ENCODE data around the gene BIK. TPM values are rescaled to one million over a fixed set of nuclear protein-coding genes. Genes with fewer than 3 reads are reported as not detected.

The BIK gene
- total RNA-seq, 4 donors from 2014 or later = 6.1 to 11.3 (median 7.3) TPM

GRCh38 chr22:43166132-43166930 lies 55.8 kb downstream of the BIK start:
- Histone ChIP-seq H3K4me3 (no peak overlapping the region), H3K27ac (no peak overlapping the region), H3K27me3 (no peaks in the 10 kb centered on the region), H3K36me3 (peaks cover 51% of the 10 kb centered on the region), H3K4me1 (peaks cover 30% of the 10 kb centered on the region), H3K9me3 (no peaks in the 10 kb centered on the region)
- 88% methylated on average over 22 of the region's 23 CpGs for WGBS
- TF ChIP-seq POLR2AphosphoS5 (IDR thresholded peaks at IDR 0.05) = no peak
- TF ChIP-seq POLR2A (IDR thresholded peaks at IDR 0.05) = no peak
- TF ChIP-seq EP300 (IDR thresholded peaks at IDR 0.05) = no peak
- TF ChIP-seq CTCF (IDR thresholded peaks at IDR 0.05) = no peak
- no peak for DNase-seq (ENCODE audit: low spot score in 2 of 2)

GRCh38 chr22:43167001-43167589 lies 56.5 kb downstream of the BIK start:
- Histone ChIP-seq H3K9me3 (no peaks in the 10 kb centered on the region), H3K27ac (no peak overlapping the region), H3K4me1 (peaks cover 37% of the 10 kb centered on the region), H3K4me3 (no peak overlapping the region), H3K27me3 (no peaks in the 10 kb centered on the region), H3K36me3 (peaks cover 52% of the 10 kb centered on the region)
- WGBS = 91% methylated on average over 18 of the region's 19 CpGs
- TF ChIP-seq CTCF (IDR thresholded peaks at IDR 0.05) (no peak), EP300 (IDR thresholded peaks at IDR 0.05) (no peak), POLR2A (IDR thresholded peaks at IDR 0.05) (no peak), POLR2AphosphoS5 (IDR thresholded peaks at IDR 0.05) (no peak)
- DNase-seq (ENCODE audit: low spot score in 2 of 2) = no peak

GRCh38 chr22:43168471-43169309 lies 58.1 kb downstream of the BIK start:
- 59% methylated on average over 18 of the region's 25 CpGs for WGBS
- Histone ChIP-seq H3K27me3 (no peaks in the 10 kb centered on the region), H3K36me3 (peaks cover 63% of the 10 kb centered on the region), H3K27ac (no peak overlapping the region), H3K4me3 (no peak overlapping the region), H3K4me1 (peaks cover 25% of the 10 kb centered on the region), H3K9me3 (no peaks in the 10 kb centered on the region)
- no peak for DNase-seq (ENCODE audit: low spot score in 2 of 2)
- TF ChIP-seq EP300 (IDR thresholded peaks at IDR 0.05) (no peak), CTCF (IDR thresholded peaks at IDR 0.05) (no peak), POLR2AphosphoS5 (IDR thresholded peaks at IDR 0.05) (no peak), POLR2A (IDR thresholded peaks at IDR 0.05) (no peak)

- Histone ChIP-seq H3K4me3 (no peak overlapping the region), H3K27me3 (no peaks in the 10 kb centered on the region), H3K27ac (no peak overlapping the region), H3K4me1 (peaks cover 21% of the 10 kb centered on the region), H3K36me3 (peaks cover 71% of the 10 kb centered on the region), H3K9me3 (no peaks in the 10 kb centered on the region)
- DNase-seq (ENCODE audit: low spot score in 2 of 2) = no peak
- TF ChIP-seq POLR2A (IDR thresholded peaks at IDR 0.05) (no peak), CTCF (IDR thresholded peaks at IDR 0.05) (no peak), POLR2AphosphoS5 (IDR thresholded peaks at IDR 0.05) (no peak), EP300 (IDR thresholded peaks at IDR 0.05) (no peak)
- 88% methylated on average over 10 of the region's 23 CpGs for WGBS
Measured at GRCh38 chr22:43169310-43170130, 59.0 kb downstream of the BIK start.
